Lower leg skin (tissue), 4 donors: Measurements from ENCODE around the gene CACFD1. TPM values are rescaled to one million over a fixed set of nuclear protein-coding genes. Genes with fewer than 3 reads are reported as not detected.

ENCODE experiments used
- DNase-seq, 2 donors: peaks; one replicate each; pipeline ENCODE4 v3.0.0-alpha.2; 2019; ENCODE audit warnings: low spot score in 2 of 2
- H3K4me3 ChIP-seq: fragments of 200-600 bp; sonication (generic); 2 replicates; pipeline ENCODE4 v1.5.1; 2017; ENCODE audit warnings: mild to moderate bottlenecking, low read depth; ENCODE audit not compliant: poor library complexity, severe bottlenecking
- POLR2A ChIP-seq, 2 donors: fragments of 450-650 bp; IDR thresholded peaks; one replicate each; pipeline ENCODE4 v1.6.1; 2016 to 2017; ENCODE audit warnings: antibody characterized with exemption in 2 of 2, mild to moderate bottlenecking in 1 of 2, moderate library complexity in 1 of 2
- WGBS, 2 donors: methylation state at CpG; one replicate each; pipeline ENCODE4 v1.1.5; 2018; 5-methylcytosine and 5-hydroxymethylcytosine counted together
- intact Hi-C: fragments of 100-400 bp; cut with DNase I; formaldehyde crosslinking; loops from one replicate; pipeline ENCODE4 v1.15.0; 2023; ENCODE audit warnings: low total_unique reads
- total RNA-seq, 4 donors: library from RNA; depleted of rRNA; stranded (reverse); fragments of >200 nt; gene quantifications; one replicate each; pipeline ENCODE4 v1.1.0, GENCODE V29; 2016
- TF ChIP-seq, protein P1 (sequence below), 3 donors: fragments of 450-650 bp; IDR thresholded peaks; one replicate each; pipeline ENCODE4 v1.5.1; 2016; ENCODE audit warnings: antibody characterized with exemption in 3 of 3, mild to moderate bottlenecking in 3 of 3, moderate library complexity in 2 of 3

Gene CACFD1
- total RNA-seq, 4 donors from 2014 or later: 4.1 to 10.6 (median 8.0) TPM

DNA sequence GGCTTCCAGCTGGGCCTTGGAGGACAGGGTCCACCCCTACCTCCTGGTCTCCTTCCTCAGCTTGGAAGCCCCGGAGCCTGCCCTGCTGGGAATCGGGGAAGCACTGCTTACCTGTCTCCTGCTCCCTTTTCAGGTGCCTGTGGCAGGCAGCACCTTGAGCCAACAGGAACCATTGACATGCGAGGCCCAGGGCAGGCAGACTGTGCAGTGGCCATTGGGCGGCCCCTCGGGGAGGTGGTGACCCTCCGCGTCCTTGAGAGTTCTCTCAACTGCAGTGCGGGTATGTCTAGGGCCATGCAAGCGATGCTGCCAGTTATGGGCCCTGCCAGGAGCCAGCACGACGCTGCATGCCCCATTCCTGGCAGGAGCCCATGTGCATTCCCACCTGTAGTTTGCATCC is 3.8 kb upstream of the CACFD1 start:
- TF ChIP-seq, protein P1, sequence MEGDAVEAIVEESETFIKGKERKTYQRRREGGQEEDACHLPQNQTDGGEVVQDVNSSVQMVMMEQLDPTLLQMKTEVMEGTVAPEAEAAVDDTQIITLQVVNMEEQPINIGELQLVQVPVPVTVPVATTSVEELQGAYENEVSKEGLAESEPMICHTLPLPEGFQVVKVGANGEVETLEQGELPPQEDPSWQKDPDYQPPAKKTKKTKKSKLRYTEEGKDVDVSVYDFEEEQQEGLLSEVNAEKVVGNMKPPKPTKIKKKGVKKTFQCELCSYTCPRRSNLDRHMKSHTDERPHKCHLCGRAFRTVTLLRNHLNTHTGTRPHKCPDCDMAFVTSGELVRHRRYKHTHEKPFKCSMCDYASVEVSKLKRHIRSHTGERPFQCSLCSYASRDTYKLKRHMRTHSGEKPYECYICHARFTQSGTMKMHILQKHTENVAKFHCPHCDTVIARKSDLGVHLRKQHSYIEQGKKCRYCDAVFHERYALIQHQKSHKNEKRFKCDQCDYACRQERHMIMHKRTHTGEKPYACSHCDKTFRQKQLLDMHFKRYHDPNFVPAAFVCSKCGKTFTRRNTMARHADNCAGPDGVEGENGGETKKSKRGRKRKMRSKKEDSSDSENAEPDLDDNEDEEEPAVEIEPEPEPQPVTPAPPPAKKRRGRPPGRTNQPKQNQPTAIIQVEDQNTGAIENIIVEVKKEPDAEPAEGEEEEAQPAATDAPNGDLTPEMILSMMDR (IDR thresholded peaks at IDR 0.05): no peak
- no peak for TF ChIP-seq POLR2A (IDR thresholded peaks at IDR 0.05)
- no peak for DNase-seq
- intact Hi-C loops: no loop called here
- no peak overlapping the region for H3K4me3 ChIP-seq
- 92 to 98% methylated on average over 11 of the region's 11 CpGs for WGBS, 2 donors

DNA sequence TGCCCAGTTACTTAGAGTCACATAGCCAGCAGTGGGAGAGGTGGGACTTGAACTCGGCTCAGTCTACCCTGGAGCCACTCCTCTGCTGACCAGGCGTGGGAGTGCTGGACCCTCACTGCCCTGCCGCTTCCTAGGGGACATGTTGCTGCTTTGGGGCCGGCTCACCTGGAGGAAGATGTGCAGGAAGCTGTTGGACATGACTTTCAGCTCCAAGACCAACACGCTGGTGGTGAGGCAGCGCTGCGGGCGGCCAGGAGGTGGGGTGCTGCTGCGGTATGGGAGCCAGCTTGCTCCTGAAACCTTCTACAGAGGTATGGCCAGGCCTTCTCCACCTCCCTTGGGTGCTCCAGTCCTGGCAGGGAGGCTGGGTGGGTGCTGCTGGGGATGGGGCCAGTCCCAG is 3.4 kb upstream of the CACFD1 start:
- DNase-seq: no peak
- TF ChIP-seq POLR2A (IDR thresholded peaks at IDR 0.05): no peak
- TF ChIP-seq, protein P1 (IDR thresholded peaks at IDR 0.05): no peak
- H3K4me3 ChIP-seq: no peak overlapping the region
- intact Hi-C loops: no loop called here
- 87 to 96% methylated on average over 7 to 9 of the region's 9 CpGs for WGBS, 2 donors

DNA sequence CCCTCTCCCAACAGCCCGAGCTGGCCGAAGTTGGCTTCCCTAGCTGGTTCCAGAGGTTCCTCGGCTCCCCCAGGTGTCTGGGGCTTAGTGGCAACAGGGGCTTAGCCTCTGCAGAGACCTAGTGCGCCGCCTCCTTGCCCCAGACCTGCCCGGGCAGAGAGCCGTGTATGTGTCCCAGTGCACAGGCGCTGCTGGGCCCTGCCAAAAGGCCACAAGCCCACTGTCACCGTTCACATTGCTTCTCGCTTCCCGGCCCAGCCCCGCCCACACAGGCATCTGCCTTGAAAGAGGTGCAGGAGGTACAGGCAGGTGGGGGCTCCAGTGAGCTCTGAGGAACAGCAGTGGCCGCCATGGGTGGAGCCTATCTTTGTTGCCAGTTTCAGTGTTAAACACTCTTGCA is 2.5 kb upstream of the CACFD1 start:
- 68 to 81% methylated on average over 6 to 13 of the region's 13 CpGs for WGBS, 2 donors
- TF ChIP-seq, protein P1 (IDR thresholded peaks at IDR 0.05): no peak
- TF ChIP-seq POLR2A (IDR thresholded peaks at IDR 0.05): no peak
- intact Hi-C loops: no loop called here
- DNase-seq: no peak
- no peak overlapping the region for H3K4me3 ChIP-seq

DNA sequence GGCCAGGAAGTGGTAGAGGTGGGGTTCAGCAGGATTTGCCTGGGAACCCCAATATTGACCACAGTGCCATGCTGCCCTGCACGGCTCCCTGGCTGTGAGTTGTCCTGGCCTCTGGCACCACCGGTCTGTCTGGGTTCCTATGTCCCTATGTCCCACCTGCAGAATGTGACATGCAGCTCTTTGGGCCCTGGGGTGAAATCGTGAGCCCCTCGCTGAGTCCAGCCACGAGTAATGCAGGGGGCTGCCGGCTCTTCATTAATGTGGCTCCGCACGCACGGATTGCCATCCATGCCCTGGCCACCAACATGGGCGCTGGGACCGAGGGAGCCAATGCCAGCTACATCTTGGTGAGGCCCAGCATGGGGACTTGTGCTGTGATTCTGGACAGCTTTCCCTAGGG is 2.0 kb upstream of the CACFD1 start:
- no peak for DNase-seq
- H3K4me3 ChIP-seq: no peak overlapping the region
- TF ChIP-seq, protein P1 (IDR thresholded peaks at IDR 0.05): no peak
- no peak for TF ChIP-seq POLR2A (IDR thresholded peaks at IDR 0.05)
- 94 to 97% methylated on average over 11 of the region's 11 CpGs for WGBS, 2 donors
- intact Hi-C loops: no loop called here

DNA sequence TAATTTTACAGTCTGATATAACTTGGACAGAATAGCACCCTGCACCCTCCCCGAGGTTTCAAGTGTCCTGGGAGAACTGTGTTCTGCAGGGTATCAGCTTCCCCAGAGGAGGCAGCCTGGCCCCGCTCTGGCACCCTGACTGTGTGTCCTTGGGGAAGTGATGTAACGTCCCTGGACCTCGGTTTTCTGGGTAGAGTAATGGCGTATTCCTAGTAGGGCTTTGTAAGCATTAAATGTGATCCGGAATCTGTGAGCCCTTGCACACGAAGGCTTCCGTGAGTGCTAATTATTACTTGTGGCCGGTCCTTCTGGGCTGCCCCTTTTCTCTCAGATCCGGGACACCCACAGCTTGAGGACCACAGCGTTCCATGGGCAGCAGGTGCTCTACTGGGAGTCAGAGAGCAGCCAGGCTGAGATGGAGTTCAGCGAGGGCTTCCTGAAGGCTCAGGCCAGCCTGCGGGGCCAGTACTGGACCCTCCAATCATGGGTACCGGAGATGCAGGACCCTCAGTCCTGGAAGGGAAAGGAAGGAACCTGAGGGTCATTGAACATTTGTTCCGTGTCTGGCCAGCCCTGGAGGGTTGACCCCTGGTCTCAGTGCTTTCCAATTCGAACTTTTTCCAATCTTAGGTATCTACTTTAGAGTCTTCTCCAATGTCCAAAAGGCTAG is 1.0 kb upstream of the CACFD1 start:
- TF ChIP-seq, protein P1 (IDR thresholded peaks at IDR 0.05): no peak
- no peak for TF ChIP-seq POLR2A (IDR thresholded peaks at IDR 0.05)
- no peak overlapping the region for H3K4me3 ChIP-seq
- DNase-seq: no peak
- intact Hi-C loops: no loop called here
- 73% methylated on average over 16 of the region's 16 CpGs for WGBS, 2 donors
